ENCODE results near the gene MXRA8.
A peak's percentile ranks its signal among the peaks of the same experiment; 100 is the strongest.
"Not testable (repeated sequence)": the region's sequence is repeated elsewhere in the genome, so short reads cannot be mapped to it uniquely, and the experiment has no call there.

MXRA8 gene

DNA sequence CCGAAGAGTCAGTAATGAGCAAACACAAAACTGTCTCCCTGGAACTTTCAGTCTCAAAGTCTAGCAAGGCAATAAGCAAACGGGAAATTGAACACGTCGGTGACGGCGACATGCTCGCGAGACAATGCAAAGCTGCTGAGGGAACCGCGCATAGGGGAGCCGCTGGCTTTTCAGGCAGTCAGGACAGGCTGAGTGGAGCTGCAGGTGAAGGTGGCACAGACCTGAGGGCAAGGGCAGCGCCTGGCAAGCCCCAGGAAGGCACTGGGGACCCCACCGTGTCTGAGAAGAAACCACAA is 38.8 kb downstream of the MXRA8 start:
- no peak for DNase-seq (ENCODE audit: low read depth)

DNA sequence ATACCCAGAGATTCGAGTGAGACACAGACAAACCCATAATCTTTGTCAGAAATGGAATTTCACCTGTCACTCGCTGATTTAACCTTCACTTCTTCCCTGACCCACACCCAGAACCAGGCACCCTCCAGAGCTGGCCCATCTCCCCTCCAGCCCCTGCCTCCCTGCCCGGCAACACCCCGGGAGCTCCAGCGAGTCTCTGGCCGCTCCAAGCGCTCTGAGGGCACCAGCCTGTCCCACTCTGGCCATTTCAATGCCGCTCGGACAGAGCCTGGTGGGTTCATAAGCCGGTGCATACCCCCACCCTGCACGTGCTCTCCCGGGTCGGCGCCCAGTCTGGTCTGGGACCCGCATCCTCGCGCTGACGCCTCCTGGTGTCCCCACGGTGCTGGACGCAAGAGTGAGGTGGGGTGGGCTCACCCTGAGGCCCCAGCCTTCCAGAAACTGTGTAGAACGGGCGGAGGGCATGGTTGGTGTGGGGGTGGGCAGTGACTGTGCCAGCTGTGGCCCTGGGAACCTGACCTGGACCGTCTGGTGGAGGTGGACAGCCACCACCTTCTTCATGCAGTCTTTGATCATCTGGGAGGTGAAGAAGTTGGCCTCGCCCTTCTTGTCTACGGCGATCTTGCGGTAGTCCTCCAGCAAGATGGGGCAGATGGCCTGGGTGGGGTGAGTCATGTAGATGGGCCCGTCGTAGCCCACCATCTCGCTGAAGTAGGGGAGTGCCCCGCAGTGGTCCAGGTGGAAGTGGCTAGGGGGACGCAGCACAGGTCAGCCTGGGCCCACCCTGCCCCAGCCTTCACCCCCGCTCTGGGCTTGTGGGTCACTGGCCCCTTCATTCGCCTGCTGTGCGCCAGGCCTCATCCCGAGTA is 39.3 kb downstream of the MXRA8 start:
- no peak for DNase-seq (ENCODE audit: low read depth)

GRCh38 chr1:1318131-1318652 is 40.2 kb downstream of the MXRA8 start:
- DNase-seq (ENCODE audit: low read depth), result peak; percentile 88

DNA sequence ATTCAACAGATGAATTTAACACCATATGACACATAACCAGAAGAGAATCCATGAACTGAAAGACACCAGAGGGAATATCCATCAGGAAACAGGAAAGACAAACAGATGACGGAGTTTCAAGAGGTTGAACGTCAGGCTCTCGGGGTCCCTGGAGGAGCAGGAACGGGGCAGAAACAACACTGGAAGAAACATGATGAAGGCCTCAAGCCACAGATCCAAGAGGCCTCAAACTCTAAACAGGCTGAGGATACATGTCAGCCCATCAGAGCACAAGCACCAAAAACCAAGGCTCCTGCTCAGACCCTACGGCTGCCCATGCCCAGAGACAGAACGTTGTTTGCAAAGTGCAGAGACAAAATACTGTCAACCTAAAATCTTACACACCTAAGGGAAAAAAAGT is 40.9 kb downstream of the MXRA8 start:
- DNase-seq (ENCODE audit: low read depth), result no peak

GRCh38 chr1:1316199-1316598 is 42.2 kb downstream of the MXRA8 start:
- not testable (repeated sequence) for DNase-seq (ENCODE audit: low read depth)

GRCh38 chr1:1315435-1315954 is 42.9 kb downstream of the MXRA8 start:
- DNase-seq (ENCODE audit: low read depth), result no peak

DNA sequence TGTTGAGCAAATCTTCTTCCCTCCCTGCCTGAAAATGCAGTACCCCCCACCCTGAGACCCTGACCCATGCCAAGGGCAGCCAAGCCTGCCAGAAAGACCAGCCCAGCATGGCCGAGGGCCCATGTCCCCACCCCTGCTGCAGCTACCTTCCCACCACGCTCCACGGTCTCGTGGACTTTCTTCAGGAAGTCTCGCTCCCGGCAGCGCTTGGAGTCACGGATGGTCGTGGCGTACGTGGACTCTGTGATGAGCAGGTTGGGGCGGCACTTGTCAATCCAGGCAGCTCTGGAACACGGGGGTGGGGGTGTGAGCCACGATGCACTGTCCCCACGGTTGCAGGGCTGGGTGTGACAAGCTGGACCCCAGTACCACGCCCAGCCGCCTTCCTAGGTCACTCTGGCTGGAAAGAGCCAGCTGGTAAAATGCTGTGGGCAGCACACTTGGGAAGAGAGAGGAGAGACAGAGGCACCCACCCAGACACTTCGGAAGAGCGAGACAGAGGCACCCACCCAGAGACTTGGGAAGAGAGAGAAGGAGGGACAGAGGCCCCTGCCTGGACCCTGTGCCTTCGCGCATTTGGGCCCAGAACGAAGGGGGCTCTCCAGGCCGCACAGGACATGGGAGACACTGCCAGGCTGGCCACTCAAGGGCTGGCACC is 43.5 kb downstream of the MXRA8 start:
- DNase-seq (ENCODE audit: low read depth), result no peak

- no peak for DNase-seq (ENCODE audit: low read depth)
Measured at GRCh38 chr1:1314237-1314586, 44.1 kb downstream of the MXRA8 start.

DNA sequence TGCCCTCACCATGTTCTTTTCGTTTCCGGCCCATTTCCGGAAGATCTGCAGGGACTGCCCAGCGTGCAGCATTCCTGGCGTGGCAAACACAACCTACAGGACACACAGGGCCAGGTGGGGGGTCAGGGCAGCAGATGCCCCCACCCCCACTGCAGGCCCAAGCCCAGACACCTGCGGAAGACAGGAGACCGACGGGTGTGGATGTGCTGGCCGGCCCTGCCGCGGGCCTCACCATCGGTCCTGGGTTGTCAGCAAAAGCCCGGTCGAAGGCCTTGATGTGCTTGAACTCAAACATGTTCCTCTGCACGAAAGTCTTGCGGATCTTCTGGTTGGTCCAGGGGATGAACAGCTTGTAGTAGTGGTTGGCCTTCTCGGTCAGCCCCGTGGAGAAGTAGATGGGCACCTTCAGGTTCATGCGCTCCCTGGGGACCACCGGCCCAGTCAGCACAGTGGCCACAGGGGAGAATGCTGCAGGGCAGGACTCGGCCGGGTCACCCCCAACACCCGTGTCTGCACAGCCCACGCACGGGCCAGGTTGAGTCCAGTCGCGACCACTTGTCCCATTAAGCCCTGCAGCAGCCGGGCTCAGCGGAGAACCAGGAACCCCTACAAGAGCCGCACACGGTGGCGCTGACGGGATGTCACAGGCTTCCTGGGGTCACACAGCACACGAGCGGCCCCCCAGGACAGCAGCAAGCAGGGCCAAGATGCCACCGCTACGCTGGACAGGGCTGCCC is 44.7 kb downstream of the MXRA8 start:
- no peak for DNase-seq (ENCODE audit: low read depth)

DNA sequence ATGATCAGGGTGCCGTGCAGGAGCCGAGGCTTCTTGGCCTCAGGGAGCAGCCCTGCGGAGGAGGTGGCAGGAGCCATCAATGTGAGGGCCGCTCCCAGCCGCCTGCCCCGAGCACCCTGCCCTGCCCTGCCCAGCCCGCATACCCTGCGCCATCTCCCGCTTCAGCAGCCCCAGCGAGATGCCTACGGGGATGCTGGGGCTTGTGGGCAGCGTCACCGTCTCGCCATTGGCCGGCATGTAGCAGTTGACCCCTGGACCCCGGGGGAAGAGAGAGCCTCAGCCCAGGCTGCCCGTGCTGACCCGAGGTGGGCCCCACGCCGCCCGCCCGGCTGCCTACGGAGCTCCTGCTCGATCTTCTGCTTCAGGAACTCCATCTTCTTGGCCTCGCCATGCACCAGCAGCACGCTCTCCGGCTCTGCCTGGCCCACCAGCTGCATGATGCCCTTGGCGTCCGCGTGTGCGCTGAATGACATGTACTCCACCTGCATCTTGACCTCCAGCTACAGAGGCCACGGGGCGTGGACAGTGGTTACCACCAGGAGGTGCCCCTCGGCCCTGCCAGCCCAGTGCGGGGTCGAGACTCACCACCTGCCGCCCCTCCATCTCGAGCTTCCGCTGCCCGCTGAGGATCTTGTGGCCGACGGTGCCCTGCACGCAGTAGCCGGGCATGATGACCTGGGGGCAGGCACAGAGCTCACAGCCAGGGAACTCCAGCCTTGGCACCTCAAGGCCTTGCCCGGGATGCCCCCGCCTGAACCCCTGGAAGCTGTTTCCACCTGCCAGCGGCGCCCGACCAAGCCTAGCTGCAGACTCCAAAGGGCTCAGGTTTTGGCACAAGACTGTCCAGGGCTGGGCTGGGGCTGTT is 45.7 kb downstream of the MXRA8 start:
- no peak for DNase-seq (ENCODE audit: low read depth)

DNA sequence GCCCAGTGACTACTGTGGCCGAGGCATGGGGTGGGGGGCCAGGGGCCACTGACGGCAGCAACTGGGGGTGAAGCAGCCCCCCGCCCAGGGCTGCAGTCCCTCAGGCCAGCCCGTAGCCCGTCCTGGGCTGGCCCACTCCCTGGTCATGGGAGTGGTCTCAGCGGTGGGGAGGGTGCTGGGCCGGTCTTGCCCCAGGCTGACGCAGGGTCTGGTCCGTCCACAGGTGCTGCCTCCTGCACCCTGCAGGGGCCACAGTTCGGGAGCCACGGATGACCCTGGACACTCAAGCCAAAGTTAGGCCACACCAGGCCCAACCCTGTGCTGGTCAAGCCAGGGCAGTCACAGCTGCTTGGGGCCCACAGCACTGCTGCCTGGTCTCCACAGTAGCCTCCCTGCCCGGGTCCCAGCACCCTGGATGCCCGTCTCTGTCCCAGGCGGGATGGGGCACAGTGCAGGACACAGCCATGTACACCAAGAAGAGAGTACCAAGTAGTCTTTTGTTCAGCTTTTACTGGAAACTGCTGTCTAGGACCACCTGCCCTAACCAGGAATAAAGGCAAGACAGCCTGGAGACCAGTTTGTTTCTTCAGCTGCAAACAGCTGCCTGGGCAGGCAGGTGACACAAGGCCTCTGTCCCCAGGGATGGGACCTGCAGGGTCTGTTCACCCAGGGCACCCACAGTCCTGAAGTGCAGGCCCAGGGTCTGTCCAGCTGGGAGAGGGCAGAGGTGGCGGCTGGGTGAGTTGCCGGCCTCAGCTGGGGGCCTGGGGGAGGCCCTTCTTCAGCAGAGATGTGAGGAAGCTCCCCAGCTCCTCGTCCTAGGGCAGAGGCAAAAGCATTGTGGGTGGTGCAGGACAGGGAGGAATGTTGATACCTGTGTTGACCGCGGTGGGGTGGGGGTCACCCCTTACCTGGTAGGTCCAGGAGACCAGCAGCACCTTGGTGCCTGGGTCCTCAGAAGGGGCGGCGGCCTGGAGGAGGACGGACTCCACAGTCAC is 46.9 kb downstream of the MXRA8 start:
- DNase-seq (ENCODE audit: low read depth), result no peak

DNA sequence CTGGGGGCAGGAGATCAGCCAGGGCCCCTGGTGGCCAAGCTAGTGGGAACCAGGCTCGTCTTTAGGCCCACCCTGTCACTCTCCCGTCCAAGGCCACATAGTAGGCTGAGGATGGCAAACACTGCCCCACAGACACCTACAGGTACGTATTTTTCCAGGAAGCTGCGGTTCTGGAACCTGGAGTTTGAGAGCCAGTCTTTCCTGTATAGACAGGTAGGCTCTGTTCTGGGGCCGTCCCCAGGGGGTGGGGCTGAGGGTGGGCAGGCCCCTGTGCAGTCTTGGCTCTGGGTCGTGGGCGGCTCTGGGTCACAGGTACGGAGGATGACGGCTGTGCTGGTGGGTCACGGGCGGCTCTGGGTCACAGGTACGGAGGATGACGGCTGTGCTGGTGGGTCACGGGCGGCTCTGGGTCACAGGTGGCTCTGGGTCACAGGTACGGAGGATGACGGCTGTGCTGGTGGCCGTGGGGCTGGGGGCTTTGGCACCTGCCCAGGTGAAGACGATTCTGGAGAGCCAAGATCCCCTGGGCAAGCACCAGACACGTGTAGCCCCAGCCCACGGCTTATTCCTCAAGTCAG is 47.8 kb downstream of the MXRA8 start:
- no peak for DNase-seq (ENCODE audit: low read depth)

DNA sequence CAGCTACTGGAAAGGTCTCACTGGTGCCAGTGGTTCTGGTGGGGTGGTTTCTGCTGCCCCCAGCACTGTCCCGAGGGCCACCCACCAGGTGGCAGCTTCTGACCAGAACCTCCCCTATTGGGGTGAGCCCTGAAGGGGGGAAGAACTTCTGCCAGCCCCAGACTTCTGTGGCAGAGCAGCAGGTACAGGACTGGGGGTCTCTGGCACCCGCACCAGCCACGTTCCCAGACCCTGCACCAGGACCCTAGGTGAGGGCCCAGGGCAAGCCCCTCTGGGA is 48.3 kb downstream of the MXRA8 start:
- no peak for DNase-seq (ENCODE audit: low read depth)

DNA sequence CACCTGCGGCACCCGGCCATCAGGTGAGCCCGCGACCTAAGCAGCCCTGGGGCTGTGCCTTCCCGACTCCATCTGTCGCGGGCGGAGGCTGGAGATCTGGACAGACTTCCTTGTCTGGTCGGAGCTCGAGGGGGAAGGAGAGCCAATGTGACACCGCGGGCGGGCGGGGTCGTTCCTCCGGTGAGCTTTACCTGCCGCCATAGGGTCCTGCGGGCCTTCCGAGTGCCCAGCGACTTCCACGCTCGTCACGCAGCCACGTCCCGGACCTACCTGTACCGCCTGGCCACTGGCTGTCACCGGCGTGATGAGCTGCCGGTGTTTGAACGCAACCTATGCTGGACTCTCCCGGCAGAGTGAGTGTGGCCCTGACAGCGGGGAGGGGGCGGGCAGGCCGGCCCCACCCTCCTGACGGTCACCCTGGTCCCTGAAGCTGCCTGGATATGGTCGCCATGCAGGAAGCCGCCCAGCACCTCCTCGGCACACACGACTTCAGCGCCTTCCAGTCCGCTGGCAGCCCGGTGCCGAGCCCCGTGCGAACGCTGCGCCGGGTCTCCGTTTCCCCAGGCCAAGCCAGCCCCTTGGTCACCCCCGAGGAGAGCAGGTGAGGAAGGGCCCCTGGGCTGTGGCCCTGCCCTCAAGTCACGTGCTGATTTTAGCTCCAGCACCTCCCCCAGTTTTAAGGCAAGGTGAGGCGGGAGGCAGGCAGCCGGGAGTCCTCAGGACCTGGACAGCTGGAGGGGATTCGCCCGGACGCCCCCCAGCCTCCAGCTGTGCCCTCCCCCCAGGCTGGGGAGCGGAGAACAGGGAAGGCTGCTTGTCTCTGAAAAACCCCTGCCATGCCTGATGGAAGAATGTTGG is 48.9 kb downstream of the MXRA8 start:
- no peak for DNase-seq (ENCODE audit: low read depth)

- no peak for DNase-seq (ENCODE audit: low read depth)
Measured at GRCh38 chr1:1308756-1309250, 49.6 kb downstream of the MXRA8 start.

DNA sequence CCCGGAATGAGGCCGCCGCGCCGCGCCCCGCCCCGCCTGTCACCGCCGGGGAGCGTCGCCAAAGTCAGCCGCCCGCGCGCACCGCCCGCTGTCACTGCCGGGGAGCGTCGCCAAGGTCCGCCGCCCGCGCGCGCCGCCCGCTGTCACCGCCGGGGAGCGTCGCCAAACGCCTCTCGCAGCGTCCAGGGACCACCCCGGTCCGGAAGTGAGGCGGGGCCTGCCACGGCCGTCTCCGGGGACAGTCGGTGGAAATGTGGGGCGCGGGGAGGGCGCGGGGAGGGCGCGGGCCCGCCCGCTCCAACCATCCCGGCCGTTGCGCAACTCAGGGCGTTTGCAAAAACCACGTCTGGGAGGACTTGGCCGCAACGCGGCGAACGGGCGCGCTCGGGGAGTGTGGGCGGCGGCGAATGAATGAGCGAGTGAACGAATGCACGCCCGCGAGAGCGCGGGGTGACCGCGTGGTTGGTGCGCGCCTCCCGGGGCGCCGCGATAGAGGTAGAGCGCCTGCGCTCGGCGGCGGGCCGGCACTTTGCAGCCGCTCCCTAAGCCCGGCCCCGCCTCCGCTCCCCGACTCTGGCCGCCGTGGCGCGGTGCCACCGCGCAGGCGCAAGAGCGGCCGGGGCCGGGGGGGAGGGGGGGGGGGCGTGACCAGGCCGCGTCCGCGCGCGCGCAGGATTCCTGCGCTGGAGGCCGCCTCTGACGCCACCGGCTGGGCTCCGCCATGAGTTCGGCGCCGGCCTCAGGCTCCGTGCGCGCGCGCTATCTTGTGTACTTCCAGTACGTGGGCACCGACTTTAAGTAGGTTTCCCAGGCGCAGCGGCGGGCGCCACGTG is 50.2 kb downstream of the MXRA8 start, which contains the start of the genes ACAP3 and PUSL1:
ACAP3 (minus strand) TSS at position 8 of the 833 bp plus-strand sequence. CDS start 115 bp downstream, outside the sequence.
PUSL1 (plus strand) TSS at position 675 of the 833 bp plus-strand sequence; CDS start at position 722, 47 bp downstream.
- DNase-seq (ENCODE audit: low read depth), result peak; percentile 73

- DNase-seq (ENCODE audit: low read depth), result no peak
Measured at GRCh38 chr1:1307261-1307922, 51.0 kb downstream of the MXRA8 start.
